HepG2 (cell line): ENCODE results near the gene GNAS-AS1. TPM values are rescaled to one million over a fixed set of nuclear protein-coding genes. Genes with fewer than 3 reads are reported as not detected.

Experiments used
- FOXC1 ChIP-seq: sonication (generic); formaldehyde crosslinking; IDR thresholded peaks from 2 replicates; pipeline ENCODE4 v1.8.0; 2022; ENCODE audit warnings: mild to moderate bottlenecking, missing genetic modification reagents, borderline replicate concordance
- FOXM1 ChIP-seq: sonication (generic); formaldehyde crosslinking; IDR thresholded peaks from 2 replicates; pipeline ENCODE4 v1.5.0; 2020; ENCODE audit warnings: missing genetic modification reagents
- NFRKB ChIP-seq: fragments of 450-650 bp; IDR thresholded peaks from 2 replicates; pipeline ENCODE4 v1.6.1; 2017
- PHF20 ChIP-seq: sonication (generic); formaldehyde crosslinking; IDR thresholded peaks from 2 replicates; pipeline ENCODE4 v1.5.0; 2020; ENCODE audit warnings: mild to moderate bottlenecking, missing genetic modification reagents
- TAF15 ChIP-seq: fragments of 200-400 bp; formaldehyde crosslinking; IDR thresholded peaks from one replicate; pipeline ENCODE4 v1.6.1; 2018; ENCODE audit warnings: mild to moderate bottlenecking, low read depth, low read length; ENCODE audit not compliant: poor library complexity, severe bottlenecking
- ZFP62 ChIP-seq: sonication (generic); formaldehyde crosslinking; IDR thresholded peaks from 2 replicates; pipeline ENCODE4 v1.4.0; 2020; ENCODE audit warnings: missing genetic modification reagents
- ZMAT3 ChIP-seq: sonication (generic); formaldehyde crosslinking; conservative IDR thresholded peaks from 2 replicates; pipeline ENCODE4 v1.7.0; 2021; ENCODE audit warnings: missing genetic modification reagents
- ZNF777 ChIP-seq: sonication (generic); formaldehyde crosslinking; IDR thresholded peaks from 2 replicates; pipeline ENCODE4 v1.4.0; 2020; ENCODE audit warnings: missing genetic modification reagents
- polyA plus RNA-seq, 8 experiments: library from polyadenylated mRNA; depleted of rRNA in 3 of 8; stranded (reverse) in 7 of 8; unstranded in 1 of 8; fragments of >200 nt; fragmentation: Illumina TruSeq in 4 of 8; extraction: Trizol in 4 of 8; gene quantifications; 2 replicates each; pipeline versions ENCODE4 v1.2.1 to v1.2.3, GENCODE V29; 2011 to 2016; ENCODE audit warnings: low read depth in 4 of 8, missing spikeins in 1 of 8, mixed read lengths in 1 of 8; ENCODE audit not compliant: insufficient read depth in 1 of 8
- total RNA-seq, 5 experiments: library from RNA; depleted of rRNA; stranded (reverse); fragments of >200 nt; fragmentation: Illumina TruSeq; extraction: Trizol; gene quantifications; 2 replicates each; pipeline ENCODE4 v1.2.3, GENCODE V29; 2016; ENCODE audit warnings: low read depth in 1 of 5
- TF ChIP-seq, protein P1 (sequence below): sonication (generic); formaldehyde crosslinking; IDR thresholded peaks from 2 replicates; pipeline ENCODE4 v1.5.1; 2020; ENCODE audit warnings: mild to moderate bottlenecking, missing genetic modification reagents, moderate library complexity
- TF ChIP-seq, protein P2 (sequence below): sonication (generic); formaldehyde crosslinking; IDR thresholded peaks from 2 replicates; pipeline ENCODE4 v1.5.0; 2020; ENCODE audit warnings: missing genetic modification reagents
- TF ChIP-seq, protein P3 (sequence below): sonication (generic); formaldehyde crosslinking; IDR thresholded peaks from 2 replicates; pipeline ENCODE4 v1.5.0; 2020; ENCODE audit warnings: mild to moderate bottlenecking, missing genetic modification reagents, borderline replicate concordance

The GNAS-AS1 gene
- total and polyA plus RNA-seq, 2 of the 13 experiments (the other 11 are each of a cell fraction or from before 2014, with no cell fraction given) = not detected

DNA sequence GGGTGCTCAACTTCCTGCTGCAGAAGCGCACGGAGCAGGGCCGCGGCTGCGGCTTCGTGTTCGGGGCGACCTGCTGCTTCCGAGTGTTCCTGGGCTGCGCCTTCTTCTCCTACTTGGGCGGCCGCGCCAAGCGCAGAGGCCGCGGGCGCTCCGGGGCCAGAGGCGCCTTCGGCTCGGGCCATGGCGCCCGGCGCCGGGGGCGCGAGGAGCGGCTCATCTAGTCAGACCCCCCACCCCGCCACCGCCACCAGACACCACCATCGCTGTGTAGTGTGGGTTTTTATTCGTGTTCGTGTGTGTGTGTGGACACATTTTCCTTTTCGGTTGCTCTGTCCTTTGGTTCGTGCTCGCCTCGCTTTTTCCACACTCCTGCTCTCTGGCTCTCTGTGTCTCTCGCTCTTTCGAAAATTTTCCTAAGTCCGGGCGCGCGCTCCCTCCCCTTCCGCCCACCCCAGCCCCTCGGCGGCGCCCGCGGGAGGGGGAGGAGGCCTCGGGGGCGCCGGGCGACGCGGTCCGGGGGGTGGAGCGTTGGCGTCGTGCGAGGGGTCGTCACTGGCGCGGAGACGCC is 39.9 kb upstream of the GNAS-AS1 start (continued):
- TF ChIP-seq NFRKB (no peak), FOXC1 (CRISPR knock-in tag) (no peak), ZMAT3 (CRISPR knock-in tag) (0 out of 2 replicates have a peak, but pooled peaks have one; percentile 23), TAF15 (no peak), FOXM1 (no peak), ZFP62 (CRISPR knock-in tag) (no peak), ZNF777 (CRISPR knock-in tag) (peak; percentile 44; the same call in 1 of the 2 replicates), PHF20 (no peak)
- TF ChIP-seq, protein P1, sequence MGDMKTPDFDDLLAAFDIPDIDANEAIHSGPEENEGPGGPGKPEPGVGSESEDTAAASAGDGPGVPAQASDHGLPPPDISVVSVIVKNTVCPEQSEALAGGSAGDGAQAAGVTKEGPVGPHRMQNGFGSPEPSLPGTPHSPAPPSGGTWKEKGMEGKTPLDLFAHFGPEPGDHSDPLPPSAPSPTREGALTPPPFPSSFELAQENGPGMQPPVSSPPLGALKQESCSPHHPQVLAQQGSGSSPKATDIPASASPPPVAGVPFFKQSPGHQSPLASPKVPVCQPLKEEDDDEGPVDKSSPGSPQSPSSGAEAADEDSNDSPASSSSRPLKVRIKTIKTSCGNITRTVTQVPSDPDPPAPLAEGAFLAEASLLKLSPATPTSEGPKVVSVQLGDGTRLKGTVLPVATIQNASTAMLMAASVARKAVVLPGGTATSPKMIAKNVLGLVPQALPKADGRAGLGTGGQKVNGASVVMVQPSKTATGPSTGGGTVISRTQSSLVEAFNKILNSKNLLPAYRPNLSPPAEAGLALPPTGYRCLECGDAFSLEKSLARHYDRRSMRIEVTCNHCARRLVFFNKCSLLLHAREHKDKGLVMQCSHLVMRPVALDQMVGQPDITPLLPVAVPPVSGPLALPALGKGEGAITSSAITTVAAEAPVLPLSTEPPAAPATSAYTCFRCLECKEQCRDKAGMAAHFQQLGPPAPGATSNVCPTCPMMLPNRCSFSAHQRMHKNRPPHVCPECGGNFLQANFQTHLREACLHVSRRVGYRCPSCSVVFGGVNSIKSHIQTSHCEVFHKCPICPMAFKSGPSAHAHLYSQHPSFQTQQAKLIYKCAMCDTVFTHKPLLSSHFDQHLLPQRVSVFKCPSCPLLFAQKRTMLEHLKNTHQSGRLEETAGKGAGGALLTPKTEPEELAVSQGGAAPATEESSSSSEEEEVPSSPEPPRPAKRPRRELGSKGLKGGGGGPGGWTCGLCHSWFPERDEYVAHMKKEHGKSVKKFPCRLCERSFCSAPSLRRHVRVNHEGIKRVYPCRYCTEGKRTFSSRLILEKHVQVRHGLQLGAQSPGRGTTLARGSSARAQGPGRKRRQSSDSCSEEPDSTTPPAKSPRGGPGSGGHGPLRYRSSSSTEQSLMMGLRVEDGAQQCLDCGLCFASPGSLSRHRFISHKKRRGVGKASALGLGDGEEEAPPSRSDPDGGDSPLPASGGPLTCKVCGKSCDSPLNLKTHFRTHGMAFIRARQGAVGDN = peak; percentile 94
- TF ChIP-seq, protein P2, sequence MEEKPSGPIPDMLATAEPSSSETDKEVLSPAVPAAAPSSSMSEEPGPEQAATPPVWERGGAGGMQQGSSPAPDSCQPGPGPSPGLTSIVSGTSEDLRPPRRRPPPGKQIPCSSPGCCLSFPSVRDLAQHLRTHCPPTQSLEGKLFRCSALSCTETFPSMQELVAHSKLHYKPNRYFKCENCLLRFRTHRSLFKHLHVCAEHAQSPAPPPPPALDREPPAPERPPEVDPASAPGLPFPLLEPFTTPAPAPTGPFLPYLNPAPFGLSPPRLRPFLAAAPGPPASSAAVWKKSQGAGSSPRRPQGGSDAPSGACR (CRISPR knock-in tag) = peak; percentile 49; the same call in 1 of the 2 replicates
- TF ChIP-seq, protein P3, sequence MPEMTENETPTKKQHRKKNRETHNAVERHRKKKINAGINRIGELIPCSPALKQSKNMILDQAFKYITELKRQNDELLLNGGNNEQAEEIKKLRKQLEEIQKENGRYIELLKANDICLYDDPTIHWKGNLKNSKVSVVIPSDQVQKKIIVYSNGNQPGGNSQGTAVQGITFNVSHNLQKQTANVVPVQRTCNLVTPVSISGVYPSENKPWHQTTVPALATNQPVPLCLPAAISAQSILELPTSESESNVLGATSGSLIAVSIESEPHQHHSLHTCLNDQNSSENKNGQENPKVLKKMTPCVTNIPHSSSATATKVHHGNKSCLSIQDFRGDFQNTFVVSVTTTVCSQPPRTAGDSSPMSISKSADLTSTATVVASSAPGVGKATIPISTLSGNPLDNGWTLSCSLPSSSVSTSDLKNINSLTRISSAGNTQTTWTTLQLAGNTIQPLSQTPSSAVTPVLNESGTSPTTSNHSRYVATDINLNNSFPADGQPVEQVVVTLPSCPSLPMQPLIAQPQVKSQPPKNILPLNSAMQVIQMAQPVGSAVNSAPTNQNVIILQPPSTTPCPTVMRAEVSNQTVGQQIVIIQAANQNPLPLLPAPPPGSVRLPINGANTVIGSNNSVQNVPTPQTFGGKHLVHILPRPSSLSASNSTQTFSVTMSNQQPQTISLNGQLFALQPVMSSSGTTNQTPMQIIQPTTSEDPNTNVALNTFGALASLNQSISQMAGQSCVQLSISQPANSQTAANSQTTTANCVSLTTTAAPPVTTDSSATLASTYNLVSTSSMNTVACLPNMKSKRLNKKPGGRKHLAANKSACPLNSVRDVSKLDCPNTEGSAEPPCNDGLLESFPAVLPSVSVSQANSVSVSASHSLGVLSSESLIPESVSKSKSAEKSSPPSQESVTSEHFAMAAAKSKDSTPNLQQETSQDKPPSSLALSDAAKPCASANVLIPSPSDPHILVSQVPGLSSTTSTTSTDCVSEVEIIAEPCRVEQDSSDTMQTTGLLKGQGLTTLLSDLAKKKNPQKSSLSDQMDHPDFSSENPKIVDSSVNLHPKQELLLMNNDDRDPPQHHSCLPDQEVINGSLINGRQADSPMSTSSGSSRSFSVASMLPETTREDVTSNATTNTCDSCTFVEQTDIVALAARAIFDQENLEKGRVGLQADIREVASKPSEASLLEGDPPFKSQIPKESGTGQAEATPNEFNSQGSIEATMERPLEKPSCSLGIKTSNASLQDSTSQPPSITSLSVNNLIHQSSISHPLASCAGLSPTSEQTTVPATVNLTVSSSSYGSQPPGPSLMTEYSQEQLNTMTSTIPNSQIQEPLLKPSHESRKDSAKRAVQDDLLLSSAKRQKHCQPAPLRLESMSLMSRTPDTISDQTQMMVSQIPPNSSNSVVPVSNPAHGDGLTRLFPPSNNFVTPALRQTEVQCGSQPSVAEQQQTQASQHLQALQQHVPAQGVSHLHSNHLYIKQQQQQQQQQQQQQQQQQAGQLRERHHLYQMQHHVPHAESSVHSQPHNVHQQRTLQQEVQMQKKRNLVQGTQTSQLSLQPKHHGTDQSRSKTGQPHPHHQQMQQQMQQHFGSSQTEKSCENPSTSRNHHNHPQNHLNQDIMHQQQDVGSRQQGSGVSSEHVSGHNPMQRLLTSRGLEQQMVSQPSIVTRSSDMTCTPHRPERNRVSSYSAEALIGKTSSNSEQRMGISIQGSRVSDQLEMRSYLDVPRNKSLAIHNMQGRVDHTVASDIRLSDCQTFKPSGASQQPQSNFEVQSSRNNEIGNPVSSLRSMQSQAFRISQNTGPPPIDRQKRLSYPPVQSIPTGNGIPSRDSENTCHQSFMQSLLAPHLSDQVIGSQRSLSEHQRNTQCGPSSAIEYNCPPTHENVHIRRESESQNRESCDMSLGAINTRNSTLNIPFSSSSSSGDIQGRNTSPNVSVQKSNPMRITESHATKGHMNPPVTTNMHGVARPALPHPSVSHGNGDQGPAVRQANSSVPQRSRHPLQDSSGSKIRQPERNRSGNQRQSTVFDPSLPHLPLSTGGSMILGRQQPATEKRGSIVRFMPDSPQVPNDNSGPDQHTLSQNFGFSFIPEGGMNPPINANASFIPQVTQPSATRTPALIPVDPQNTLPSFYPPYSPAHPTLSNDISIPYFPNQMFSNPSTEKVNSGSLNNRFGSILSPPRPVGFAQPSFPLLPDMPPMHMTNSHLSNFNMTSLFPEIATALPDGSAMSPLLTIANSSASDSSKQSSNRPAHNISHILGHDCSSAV (CRISPR knock-in tag) = no peak
